NT2/D1 (cell line): ENCODE measurements around the gene CYP51A1.
"Not testable (repeated sequence)": the region's sequence is repeated elsewhere in the genome, so short reads cannot be mapped to it uniquely, and the experiment has no call there.

Experiments
- DNase-seq: peaks from one replicate; pipeline ENCODE4 v3.0.0-alpha.2; 2011; ENCODE audit warnings: low read depth, low spot score
- H3K27me3 ChIP-seq: 2 replicates; pipeline ENCODE4 v1.6.0; 2011; ENCODE audit warnings: mild to moderate bottlenecking; ENCODE audit not compliant: insufficient read length, insufficient read depth
- H3K36me3 ChIP-seq: 2 replicates; pipeline ENCODE4 v1.6.1; 2011; ENCODE audit warnings: mild to moderate bottlenecking, low read length, mixed read lengths; ENCODE audit not compliant: insufficient read depth, insufficient read length
- H3K4me1 ChIP-seq: 2 replicates; pipeline ENCODE4 v1.5.1; 2011; ENCODE audit not compliant: insufficient read depth, insufficient read length
- H3K4me3 ChIP-seq: 2 replicates; pipeline ENCODE4 v1.5.1; 2011; ENCODE audit warnings: low read depth; ENCODE audit not compliant: insufficient read length
- H3K9ac ChIP-seq: 2 replicates; pipeline ENCODE4 v1.6.0; 2011; ENCODE audit warnings: low read depth; ENCODE audit not compliant: insufficient read length
- H3K9me3 ChIP-seq: 2 replicates; pipeline ENCODE4 v1.5.1; 2011; ENCODE audit warnings: mild to moderate bottlenecking, low read length; ENCODE audit not compliant: insufficient read depth
- SUZ12 ChIP-seq: IDR thresholded peaks from 2 replicates; pipeline ENCODE4 v1.6.1; 2011; ENCODE audit not compliant: insufficient read length, insufficient read depth; ENCODE audit errors: extremely low read depth
- YY1 ChIP-seq: IDR thresholded peaks from 2 replicates; pipeline ENCODE4 v1.6.1; 2011; ENCODE audit not compliant: insufficient read length, insufficient read depth
- ZNF274 ChIP-seq: IDR thresholded peaks from 2 replicates; pipeline ENCODE4 v1.6.1; 2011; ENCODE audit warnings: mild to moderate bottlenecking, low read depth, low read length

Gene CYP51A1

DNA sequence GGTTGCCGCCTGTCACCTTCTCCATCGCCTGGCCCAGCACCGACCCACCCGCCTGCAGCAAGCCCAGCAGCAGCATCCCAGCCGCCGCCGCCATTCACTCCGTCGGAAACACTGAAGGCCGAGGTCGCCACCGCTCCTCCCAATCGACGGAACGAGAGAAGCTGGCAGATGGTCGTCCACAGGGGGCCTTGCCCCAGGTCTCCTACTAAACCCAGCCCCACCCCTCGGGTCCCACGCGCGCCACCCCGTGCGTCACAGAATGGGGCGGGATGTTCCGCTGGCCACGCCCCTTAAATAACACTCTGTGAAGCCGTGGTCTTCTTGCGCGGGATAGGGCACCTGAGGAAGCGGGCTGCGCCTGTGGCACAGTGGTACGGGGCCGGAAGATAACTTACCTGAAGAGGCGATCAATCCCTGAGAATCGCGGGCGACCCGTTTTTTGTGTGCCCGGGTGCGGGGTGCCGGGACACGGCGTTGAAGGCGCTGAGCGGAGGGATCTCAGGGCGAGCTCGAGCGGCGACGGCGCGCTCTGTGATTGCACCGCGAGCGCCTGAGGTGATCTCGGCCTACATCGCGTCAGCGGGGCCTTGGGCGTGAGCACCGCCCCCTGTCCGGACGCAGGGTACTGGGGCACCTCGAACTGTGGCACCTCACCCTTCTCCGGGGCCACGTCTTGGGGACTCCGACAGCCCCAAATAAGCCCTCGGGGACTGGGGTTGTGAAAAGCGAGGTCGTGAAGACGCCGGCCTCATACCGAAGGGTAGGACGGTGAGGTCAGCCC is at the start of gene CYP51A1:
Gene CYP51A1 (minus strand): TSS at position 207 of the 781 bp plus-strand sequence. CDS start 113 bp downstream, at position 94.
- DNase-seq = peak; percentile 80
- H3K9ac ChIP-seq = peak within 1 kb of the TSS; percentile 90
- no peaks in the 10 kb centered on the region for H3K4me1 ChIP-seq
- H3K36me3 ChIP-seq = peaks cover 19% of the 10 kb centered on the region
- TF ChIP-seq SUZ12 = no peak
- no peaks in the 10 kb centered on the region for H3K27me3 ChIP-seq
- H3K4me3 ChIP-seq = peak within 1 kb of the TSS; percentile 87
- H3K9me3 ChIP-seq = peaks cover 8% of the 10 kb centered on the region; the same call in 1 of the 2 replicates

DNA sequence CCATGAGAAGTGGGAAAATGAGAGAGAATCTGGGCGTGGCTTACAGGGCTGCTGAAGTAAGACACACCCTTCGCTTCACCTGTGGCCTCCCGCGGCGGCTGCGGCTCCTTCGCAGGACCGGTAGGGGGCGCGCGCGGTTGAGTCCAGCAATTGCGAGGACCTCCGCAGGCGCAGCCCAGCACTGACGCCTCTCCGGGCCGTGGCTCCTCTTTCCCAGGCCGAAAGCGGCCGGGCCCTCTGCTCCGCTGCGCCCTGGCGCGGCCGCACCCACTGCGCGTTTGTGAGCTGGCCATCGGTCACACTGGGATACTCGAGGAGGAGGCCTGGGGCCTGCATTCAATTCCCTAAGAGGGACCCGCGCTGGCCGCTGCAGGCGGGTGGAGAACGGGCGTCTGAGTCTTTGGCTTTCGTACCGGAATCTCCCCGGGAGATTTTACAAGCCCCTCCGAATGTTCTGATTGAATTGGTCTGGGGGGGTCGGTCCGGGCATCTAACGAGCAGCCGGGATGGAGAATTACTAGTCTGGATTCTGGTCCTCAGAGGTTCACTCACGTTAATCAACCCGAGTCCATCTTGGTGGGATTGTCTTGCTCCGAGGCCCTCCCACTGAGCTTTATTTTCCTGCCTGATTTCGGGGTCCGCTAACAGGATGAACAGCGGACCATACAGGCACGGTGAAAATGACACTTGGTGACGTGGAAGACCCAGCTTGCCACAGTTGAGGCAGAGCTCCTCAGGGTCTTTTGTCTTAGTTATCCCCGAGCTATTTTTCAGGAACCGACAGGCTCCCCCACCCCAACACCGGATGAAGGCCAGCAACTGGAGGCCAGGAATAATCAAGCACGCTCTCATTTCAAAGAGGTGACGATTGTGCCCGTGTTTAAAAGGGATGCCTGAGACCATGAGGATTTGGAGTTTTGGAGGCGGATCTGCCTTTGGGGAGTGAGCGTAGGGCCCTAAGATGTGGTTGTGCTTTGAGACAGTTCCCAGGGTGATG is 44.9 kb upstream of the CYP51A1 start, which contains the start of gene LRRD1:
Gene LRRD1 (minus strand): TSS at position 215 of the 997 bp plus-strand sequence. CDS start 13,940 bp downstream, outside the sequence.
- H3K9ac ChIP-seq = peak within 1 kb of the TSS; percentile 46
- DNase-seq = peak; percentile 87
- H3K27me3 ChIP-seq = peaks cover 6% of the 10 kb centered on the region
- no peaks in the 10 kb centered on the region for H3K36me3 ChIP-seq
- peak within 1 kb of the TSS; percentile 49 for H3K4me3 ChIP-seq
- no peaks in the 10 kb centered on the region for H3K4me1 ChIP-seq
- H3K9me3 ChIP-seq = no peaks in the 10 kb centered on the region
- TF ChIP-seq YY1 (no peak), ZNF274 (no peak), SUZ12 (no peak)

DNA sequence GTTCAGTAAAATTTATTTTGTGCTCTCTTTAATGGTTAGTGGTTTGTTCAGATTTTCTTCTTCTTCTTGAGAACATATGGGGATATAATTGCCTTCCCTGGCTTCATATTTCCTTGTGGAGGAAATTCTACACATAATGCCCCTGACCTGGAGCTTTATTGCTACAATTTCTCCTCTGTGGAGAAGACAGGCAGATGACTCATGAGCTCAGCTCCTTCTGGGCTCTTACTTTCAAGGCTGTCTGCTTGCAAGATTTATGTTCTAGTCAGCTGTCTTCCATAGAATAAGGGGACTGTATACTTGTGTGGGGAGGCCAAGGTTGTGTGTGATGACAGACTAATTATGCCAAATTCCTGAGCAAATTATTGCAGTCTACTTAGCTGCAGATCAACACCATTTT is 43.1 kb upstream of the CYP51A1 start:
- no peak for DNase-seq
- H3K36me3 ChIP-seq = no peaks in the 10 kb centered on the region
- H3K9ac ChIP-seq = no peak overlapping the region
- no peak for TF ChIP-seq YY1
- TF ChIP-seq SUZ12 = no peak
- no peak for TF ChIP-seq ZNF274
- peaks cover 6% of the 10 kb centered on the region for H3K27me3 ChIP-seq
- H3K9me3 ChIP-seq = no peaks in the 10 kb centered on the region
- no peak overlapping the region for H3K4me3 ChIP-seq
- H3K4me1 ChIP-seq = no peaks in the 10 kb centered on the region

DNA sequence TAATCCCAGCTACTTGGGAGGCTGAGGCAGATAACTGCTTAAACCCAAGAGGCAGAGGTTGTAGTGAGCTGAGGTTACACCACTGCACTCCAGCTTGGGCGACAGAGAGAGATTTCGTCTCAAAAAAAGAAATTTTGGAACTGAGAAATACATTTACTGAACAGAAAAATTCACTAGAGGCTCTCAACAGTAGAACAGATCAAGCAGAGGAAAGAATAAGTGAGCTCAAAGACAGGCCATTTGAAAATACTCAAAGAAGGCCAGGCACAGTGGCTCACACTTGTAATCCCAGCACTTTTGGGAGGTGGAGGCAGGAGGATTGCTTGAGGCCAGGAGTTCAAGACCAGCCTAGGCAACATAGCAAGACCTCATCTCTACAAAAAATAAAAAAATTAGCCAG is 35.3 kb upstream of the CYP51A1 start:
- not testable (repeated sequence) for H3K9me3 ChIP-seq, DNase-seq, H3K4me3 ChIP-seq, H3K9ac ChIP-seq, H3K27me3 ChIP-seq, H3K36me3 ChIP-seq, H3K4me1 ChIP-seq

DNA sequence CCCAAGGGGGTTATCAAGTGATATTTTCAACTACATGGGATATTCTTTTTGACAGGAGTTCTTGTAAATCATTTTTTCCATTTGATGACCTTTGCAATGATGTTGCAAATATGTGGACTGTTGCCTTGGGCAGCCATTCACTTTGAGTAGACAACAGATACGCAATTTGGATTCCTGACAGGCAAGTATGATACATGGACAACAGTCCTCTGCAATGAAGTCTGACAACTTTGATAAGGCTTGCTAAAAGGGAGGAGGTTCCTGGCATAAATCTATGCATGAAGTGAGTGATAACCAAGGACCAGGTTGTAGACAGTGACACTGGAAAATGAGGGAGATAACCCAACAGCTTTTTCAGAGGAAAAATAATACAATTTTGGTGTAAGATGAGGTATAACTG is 27.0 kb upstream of the CYP51A1 start:
- H3K4me1 ChIP-seq = no peaks in the 10 kb centered on the region

DNA sequence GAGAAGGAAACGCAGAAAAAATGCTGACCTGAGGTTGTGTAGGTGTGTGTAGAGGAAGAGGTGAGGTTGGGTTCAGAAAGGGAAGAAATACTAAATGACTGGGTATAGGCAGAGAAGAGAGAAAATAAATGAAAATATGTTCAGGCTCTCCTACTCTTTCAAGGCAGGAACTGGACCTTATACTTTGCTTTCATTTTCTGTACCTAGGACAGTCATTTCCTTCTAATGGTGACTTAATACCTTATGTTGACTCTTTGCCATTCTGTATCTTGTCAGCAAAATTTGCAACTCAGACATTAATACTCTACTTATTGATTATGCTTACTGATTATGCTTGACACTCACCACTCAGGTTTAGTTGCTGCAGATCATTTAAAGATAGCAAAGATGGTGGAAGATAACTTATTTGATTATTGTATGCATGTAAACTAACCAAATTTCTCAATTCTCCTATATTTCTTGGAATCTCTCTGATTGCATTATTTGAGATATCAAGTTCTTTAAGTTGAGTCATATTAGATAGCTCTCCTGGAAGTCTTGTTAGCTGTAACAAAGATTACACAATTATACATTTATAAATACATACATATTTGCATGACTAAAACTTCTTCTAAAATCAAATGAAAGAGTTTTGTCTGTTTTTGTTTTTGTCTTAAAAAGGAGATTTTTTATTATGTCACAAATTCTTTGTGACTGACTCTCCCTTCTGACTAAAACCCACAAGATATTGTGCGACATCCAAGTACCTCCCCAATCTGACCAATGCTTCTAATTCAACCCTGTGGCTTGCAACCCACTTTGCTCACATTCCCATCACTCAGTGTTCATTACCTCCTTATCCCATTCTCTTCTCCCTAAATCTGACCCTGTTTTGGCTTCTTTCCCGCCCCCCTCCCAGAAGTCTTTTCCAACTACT is 24.6 kb upstream of the CYP51A1 start:
- no peaks in the 10 kb centered on the region for H3K36me3 ChIP-seq
- no peaks in the 10 kb centered on the region for H3K9me3 ChIP-seq
- DNase-seq = no peak
- no peak overlapping the region for H3K9ac ChIP-seq
- H3K4me1 ChIP-seq = no peaks in the 10 kb centered on the region
- H3K4me3 ChIP-seq = no peak overlapping the region
- TF ChIP-seq ZNF274 (no peak), YY1 (no peak), SUZ12 (no peak)
- no peaks in the 10 kb centered on the region for H3K27me3 ChIP-seq

More for the DNA sequence above, 27.0 kb upstream of the CYP51A1 start:
- DNase-seq = no peak
- Histone ChIP-seq H3K27me3 (no peaks in the 10 kb centered on the region), H3K4me3 (no peak overlapping the region), H3K36me3 (no peaks in the 10 kb centered on the region), H3K9me3 (no peaks in the 10 kb centered on the region), H3K9ac (no peak overlapping the region)
- no peak for TF ChIP-seq SUZ12
- TF ChIP-seq ZNF274 = no peak
- TF ChIP-seq YY1 = no peak
